ENCODE data around the gene ZNF281.

GRCh38 chr1:200409203-200409760 is 554 bp downstream of the ZNF281 start:
- TF ChIP-seq CTCF (IDR thresholded peaks at IDR 0.05; ENCODE audit: low read length): no peak
- no peak for TF ChIP-seq EZH2 (optimal IDR thresholded peaks at IDR 0.05; ENCODE audit: low read depth, low read length)

Data from MM.1S (cell line).